ENCODE results near the gene CMSS1.

CMSS1 gene

DNA sequence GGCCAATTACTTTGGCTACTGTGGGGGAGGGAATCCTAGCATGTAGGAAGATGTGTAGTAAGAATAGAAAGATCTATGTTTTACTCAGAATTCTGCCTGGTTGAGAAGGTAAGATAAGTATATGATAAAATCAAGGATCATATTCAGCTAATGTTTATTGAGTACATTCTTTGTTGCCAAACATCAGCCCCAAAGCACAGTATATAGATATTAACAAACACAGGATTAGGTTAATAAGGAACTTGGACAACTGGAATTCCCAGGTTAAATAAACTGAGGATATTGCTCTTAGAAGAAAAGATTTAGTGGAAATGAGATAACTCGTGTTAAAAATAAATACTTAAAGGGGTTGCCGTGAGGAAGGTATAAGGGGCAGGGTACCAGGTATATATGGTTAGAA lies 167.0 kb downstream of the CMSS1 start:
- H3K4me3 ChIP-seq (ENCODE audit: low read length) = no peak overlapping the region
- TF ChIP-seq, protein P1, sequence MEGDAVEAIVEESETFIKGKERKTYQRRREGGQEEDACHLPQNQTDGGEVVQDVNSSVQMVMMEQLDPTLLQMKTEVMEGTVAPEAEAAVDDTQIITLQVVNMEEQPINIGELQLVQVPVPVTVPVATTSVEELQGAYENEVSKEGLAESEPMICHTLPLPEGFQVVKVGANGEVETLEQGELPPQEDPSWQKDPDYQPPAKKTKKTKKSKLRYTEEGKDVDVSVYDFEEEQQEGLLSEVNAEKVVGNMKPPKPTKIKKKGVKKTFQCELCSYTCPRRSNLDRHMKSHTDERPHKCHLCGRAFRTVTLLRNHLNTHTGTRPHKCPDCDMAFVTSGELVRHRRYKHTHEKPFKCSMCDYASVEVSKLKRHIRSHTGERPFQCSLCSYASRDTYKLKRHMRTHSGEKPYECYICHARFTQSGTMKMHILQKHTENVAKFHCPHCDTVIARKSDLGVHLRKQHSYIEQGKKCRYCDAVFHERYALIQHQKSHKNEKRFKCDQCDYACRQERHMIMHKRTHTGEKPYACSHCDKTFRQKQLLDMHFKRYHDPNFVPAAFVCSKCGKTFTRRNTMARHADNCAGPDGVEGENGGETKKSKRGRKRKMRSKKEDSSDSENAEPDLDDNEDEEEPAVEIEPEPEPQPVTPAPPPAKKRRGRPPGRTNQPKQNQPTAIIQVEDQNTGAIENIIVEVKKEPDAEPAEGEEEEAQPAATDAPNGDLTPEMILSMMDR (IDR thresholded peaks at IDR 0.05; ENCODE audit: insufficient read depth, low read depth, low read length, missing control alignments) = no peak
- DNase-seq (ENCODE audit: low read depth) = no peak

DNA sequence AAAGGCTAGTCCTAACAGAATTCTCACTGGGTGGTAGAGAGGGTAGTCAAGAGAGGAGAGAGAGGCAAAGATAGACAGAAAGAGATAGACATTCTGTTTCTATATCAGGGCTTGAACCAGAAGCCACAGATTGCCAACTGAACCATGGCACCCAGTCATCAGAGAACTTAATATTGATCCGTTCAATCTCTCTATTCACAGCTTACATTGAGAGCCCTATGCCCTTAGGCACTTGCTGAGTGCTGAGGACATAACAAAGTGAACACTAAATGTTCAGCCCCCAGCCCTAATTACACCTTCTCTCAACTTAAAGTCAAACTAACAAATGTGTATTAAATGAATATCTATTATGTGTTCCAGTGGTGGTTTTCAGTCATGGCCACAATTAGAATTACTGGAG lies 172.5 kb downstream of the CMSS1 start:
- H3K4me3 ChIP-seq (ENCODE audit: low read length) = no peak overlapping the region
- no peak for DNase-seq (ENCODE audit: low read depth)
- TF ChIP-seq, protein P1 (IDR thresholded peaks at IDR 0.05; ENCODE audit: insufficient read depth, low read depth, low read length, missing control alignments) = no peak

DNA sequence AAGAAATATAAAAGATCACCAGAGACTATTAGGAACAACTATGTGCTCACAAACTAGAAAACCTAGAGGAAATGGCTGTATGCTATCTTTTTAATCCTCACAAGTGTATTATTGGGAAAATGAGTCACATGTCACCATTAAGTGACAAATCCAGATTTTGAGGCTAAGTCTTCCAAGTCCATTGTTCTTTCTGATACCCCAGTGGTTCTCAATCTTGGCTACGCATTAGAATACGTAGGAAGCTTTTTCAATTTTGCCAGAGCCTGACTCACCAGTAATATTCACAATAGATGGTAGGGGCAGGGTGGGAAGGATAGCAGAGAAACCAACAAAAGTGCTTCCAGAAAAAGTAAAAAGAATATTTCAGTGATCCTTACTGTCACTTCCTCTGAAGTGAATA lies 179.6 kb downstream of the CMSS1 start:
- TF ChIP-seq, protein P1 (IDR thresholded peaks at IDR 0.05; ENCODE audit: insufficient read depth, low read depth, low read length, missing control alignments) = no peak
- H3K4me3 ChIP-seq (ENCODE audit: low read length) = no peak overlapping the region
- DNase-seq (ENCODE audit: low read depth) = no peak

DNA sequence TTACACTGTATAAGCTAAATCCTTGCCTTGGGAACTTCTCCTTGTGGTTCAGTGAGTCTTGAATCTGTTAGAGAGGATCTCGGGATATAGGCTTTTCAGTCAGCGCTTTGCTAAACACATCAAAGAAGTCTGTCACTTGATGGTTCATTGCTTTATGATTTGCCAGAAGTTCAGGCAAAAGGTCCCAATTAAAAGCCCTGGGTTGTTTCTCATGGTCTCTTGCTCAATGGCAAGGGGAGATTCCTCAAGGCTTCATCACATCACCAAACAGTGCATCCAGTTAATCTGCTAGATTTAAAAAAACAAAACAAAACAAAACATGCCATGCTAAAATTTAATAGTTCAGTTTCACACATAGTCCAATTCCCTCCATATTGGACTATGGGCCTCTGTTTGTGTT lies 181.9 kb downstream of the CMSS1 start:
- TF ChIP-seq, protein P1 (IDR thresholded peaks at IDR 0.05; ENCODE audit: insufficient read depth, low read depth, low read length, missing control alignments) = no peak
- peak; percentile 56 for DNase-seq (ENCODE audit: low read depth)
- no peak overlapping the region for H3K4me3 ChIP-seq (ENCODE audit: low read length)

DNA sequence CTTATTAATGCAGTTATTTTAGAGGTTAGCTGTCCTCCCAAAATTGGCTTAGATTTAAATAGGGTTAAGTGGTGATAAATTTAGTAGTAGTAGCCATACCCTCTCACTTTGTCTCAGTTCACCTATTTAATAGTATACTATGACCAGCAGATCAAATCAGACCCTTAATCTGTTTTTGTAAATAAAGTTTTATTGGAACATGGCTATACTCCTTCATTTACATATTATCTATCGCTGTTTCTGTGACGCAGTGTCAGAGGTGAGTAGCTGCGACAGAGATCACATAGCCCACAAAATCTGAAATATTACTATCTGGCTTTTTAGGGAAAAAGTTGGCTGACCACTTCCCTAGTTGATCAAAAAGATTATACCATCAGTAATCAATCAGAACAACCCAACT lies 183.4 kb downstream of the CMSS1 start:
- TF ChIP-seq, protein P1 (IDR thresholded peaks at IDR 0.05; ENCODE audit: insufficient read depth, low read depth, low read length, missing control alignments) = no peak
- DNase-seq (ENCODE audit: low read depth) = no peak
- H3K4me3 ChIP-seq (ENCODE audit: low read length) = no peak overlapping the region

DNA sequence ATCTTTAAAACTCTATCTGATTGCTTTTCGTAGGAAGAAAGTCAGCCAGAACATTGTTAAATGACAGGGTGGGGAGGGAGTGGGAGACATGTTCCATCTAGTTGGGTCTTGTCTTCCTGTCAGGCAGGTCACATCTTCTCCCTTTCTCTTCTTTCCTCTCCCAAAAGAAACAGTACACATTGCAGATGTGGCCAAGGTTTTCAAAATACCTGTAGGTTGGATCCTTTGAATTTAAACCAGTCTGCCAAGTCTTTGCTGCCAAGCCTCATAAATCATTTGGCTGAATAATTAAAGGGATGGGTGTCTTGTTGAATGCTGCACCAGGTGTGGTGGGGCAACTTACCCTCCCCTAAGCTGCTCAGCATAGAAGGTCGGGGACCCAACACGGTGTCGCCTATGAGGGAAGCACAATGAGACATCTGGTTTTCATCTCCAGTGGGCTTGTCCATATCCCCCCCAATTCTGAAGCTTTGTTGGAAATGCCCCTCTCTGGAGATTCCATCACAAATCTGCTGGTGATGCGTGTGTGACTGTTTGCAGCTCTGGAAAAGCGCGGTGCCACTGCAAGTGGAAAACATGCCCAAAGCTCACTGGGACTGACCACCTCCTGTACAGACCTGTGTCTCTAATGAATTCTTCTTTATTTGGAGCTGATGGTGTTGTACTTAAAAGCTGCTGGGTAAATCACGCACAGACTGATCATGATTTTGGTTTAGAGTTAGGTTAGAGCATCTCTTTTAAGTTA lies 184.0 kb downstream of the CMSS1 start:
- H3K4me3 ChIP-seq (ENCODE audit: low read length) = no peak overlapping the region
- TF ChIP-seq, protein P1 (IDR thresholded peaks at IDR 0.05; ENCODE audit: insufficient read depth, low read depth, low read length, missing control alignments) = no peak
- peak; percentile 98 for DNase-seq (ENCODE audit: low read depth)

Data from epithelial cell of esophagus (primary cell).